Activated CD8-positive, alpha-beta T cell treated with anti-CD3 and anti-CD28 coated beads, Interleukin-2, amount 10 ng/mL, durations not matched to agents 7 days and 5 days (primary cell): ENCODE data around the gene RAB25. TPM values are rescaled to one million over a fixed set of nuclear protein-coding genes. Genes with fewer than 3 reads are reported as not detected.
"Not testable (repeated sequence)": the region's sequence is repeated elsewhere in the genome, so short reads cannot be mapped to it uniquely, and the experiment has no call there.

Source experiments
- ATAC-seq: fragments of 150-1000 bp; cut with Tn5 transposase; one replicate; pipeline ENCODE4 v1.10.0; 2021; ENCODE audit warnings: moderate library complexity
- CTCF ChIA-PET: fragments of 350-600 bp; sonication (Branson Sonifier 250); formaldehyde crosslinking; loops from one replicate; lab custom pipeline; 2021; ENCODE audit warnings: antibody characterized with exemption; lab: Charles Lee
- POLR2A ChIA-PET: fragments of 350-600 bp; sonication (Branson Sonifier 250); formaldehyde crosslinking; loops from one replicate; lab custom pipeline; 2021; ENCODE audit warnings: antibody characterized with exemption; lab: Charles Lee
- DNase-seq: peaks from one replicate; pipeline ENCODE4 v3.0.0-alpha.2; 2020
- H3K27ac Mint-ChIP-seq: one replicate; pipeline ENCODE4 v1.8.0; 2021; ENCODE audit warnings: mild to moderate bottlenecking, mixed read lengths
- H3K27me3 Mint-ChIP-seq: one replicate; pipeline ENCODE4 v1.8.0; 2021; ENCODE audit warnings: low read depth, mixed read lengths
- H3K36me3 Mint-ChIP-seq: one replicate; pipeline ENCODE4 v1.8.0; 2021; ENCODE audit warnings: low read depth, mixed read lengths
- H3K4me1 Mint-ChIP-seq: one replicate; pipeline ENCODE4 v1.8.0; 2021; ENCODE audit warnings: low read depth, mixed read lengths
- H3K4me3 Mint-ChIP-seq: one replicate; pipeline ENCODE4 v1.8.0; 2021; ENCODE audit warnings: mild to moderate bottlenecking, mixed read lengths
- H3K9me3 Mint-ChIP-seq: one replicate; pipeline ENCODE4 v1.8.0; 2022; ENCODE audit warnings: mixed read lengths; ENCODE audit not compliant: insufficient read depth
- total RNA-seq, 2 experiments: library from RNA; stranded (reverse); gene quantifications; one replicate each; pipeline ENCODE4 v1.2.3, GENCODE V29; 2021

RAB25 gene
- total RNA-seq, 2 experiments from 2014 or later: 0.50 TPM; not detected in 1

- CTCF ChIA-PET: no interaction called here
- Mint-ChIP-seq H3K4me3 (peak overlapping the region; percentile 96), H3K36me3 (peaks cover 14% of the 10 kb centered on the region), H3K9me3 (no peaks in the 10 kb centered on the region), H3K27me3 (no peaks in the 10 kb centered on the region), H3K27ac (peak overlapping the region; percentile 91), H3K4me1 (peaks cover 23% of the 10 kb centered on the region)
- DNase-seq (no peak), ATAC-seq (peak; percentile 0)
- POLR2A ChIA-PET: no interaction called here
Observed at GRCh38 chr1:156055281-156056048, 5.5 kb upstream of the RAB25 start.

GRCh38 chr1:156056326-156056849 lies 4.6 kb upstream of the RAB25 start:
- ATAC-seq (no peak), DNase-seq (no peak)
- no peaks in the 10 kb centered on the region for H3K9me3 Mint-ChIP-seq
- H3K36me3 Mint-ChIP-seq: peaks cover 14% of the 10 kb centered on the region
- H3K4me1 Mint-ChIP-seq: peaks cover 23% of the 10 kb centered on the region
- H3K27ac Mint-ChIP-seq: no peak overlapping the region
- no peaks in the 10 kb centered on the region for H3K27me3 Mint-ChIP-seq
- H3K4me3 Mint-ChIP-seq: no peak overlapping the region
- CTCF ChIA-PET: interaction anchor here (1.7 kb wide), 1 partner anchor 10 kb away, joined by 9 read pairs; no protein-coding TSS in a partner anchor
- POLR2A ChIA-PET: no interaction called here

GRCh38 chr1:156062189-156062588 lies 1.2 kb downstream of the RAB25 start:
- no peak for ATAC-seq
- DNase-seq: no peak
- Mint-ChIP-seq H3K27ac (no peak overlapping the region), H3K9me3 (no peaks in the 10 kb centered on the region), H3K4me3 (no peak overlapping the region), H3K27me3 (no peaks in the 10 kb centered on the region), H3K36me3 (peaks cover 6% of the 10 kb centered on the region), H3K4me1 (peaks cover 10% of the 10 kb centered on the region)
- ChIA-PET POLR2A (interaction anchor here (0.6 kb wide), 1 partner anchor 56 kb away, joined by 4 read pairs; no protein-coding TSS in a partner anchor), CTCF (no interaction called here)

GRCh38 chr1:156063997-156064285 lies 3.0 kb downstream of the RAB25 start:
- ATAC-seq (no peak), DNase-seq (no peak)
- ChIA-PET POLR2A (no interaction called here), CTCF (interaction anchor here (0.7 to 4.3 kb wide), 3 partner anchors 11 to 205 kb away, joined by 3 to 16 read pairs (median 12); partner anchors contain the start of genes SYT11 and UBQLN4)
- Mint-ChIP-seq H3K36me3 (no peaks in the 10 kb centered on the region), H3K4me3 (no peak overlapping the region), H3K27me3 (no peaks in the 10 kb centered on the region), H3K4me1 (peaks cover 10% of the 10 kb centered on the region), H3K9me3 (no peaks in the 10 kb centered on the region), H3K27ac (no peak overlapping the region)

- DNase-seq (no peak), ATAC-seq (no peak)
- no peaks in the 10 kb centered on the region for H3K27me3 Mint-ChIP-seq
- no peak overlapping the region for H3K4me3 Mint-ChIP-seq
- peaks cover 10% of the 10 kb centered on the region for H3K4me1 Mint-ChIP-seq
- CTCF ChIA-PET: interaction anchor here (0.7 to 4.3 kb wide), 7 partner anchors 12 to 205 kb away, joined by 3 to 28 read pairs (median 12); partner anchors contain the start of genes KHDC4, SYT11 and UBQLN4
- POLR2A ChIA-PET: no interaction called here
- no peaks in the 10 kb centered on the region for H3K9me3 Mint-ChIP-seq
- H3K36me3 Mint-ChIP-seq: no peaks in the 10 kb centered on the region
- H3K27ac Mint-ChIP-seq: no peak overlapping the region
Observed at GRCh38 chr1:156064615-156065014, 3.7 kb downstream of the RAB25 start.

GRCh38 chr1:156065212-156065611 lies 4.3 kb downstream of the RAB25 start:
- DNase-seq (no peak), ATAC-seq (no peak)
- CTCF ChIA-PET: interaction anchor here (1.0 to 4.3 kb wide), 9 partner anchors 13 to 133 kb away, joined by 3 to 28 read pairs (median 14); partner anchors contain the start of genes KHDC4 and UBQLN4
- Mint-ChIP-seq H3K9me3 (no peaks in the 10 kb centered on the region), H3K36me3 (no peaks in the 10 kb centered on the region), H3K4me1 (peaks cover 10% of the 10 kb centered on the region), H3K27ac (no peak overlapping the region), H3K4me3 (no peak overlapping the region), H3K27me3 (no peaks in the 10 kb centered on the region)
- POLR2A ChIA-PET: no interaction called here

GRCh38 chr1:156065871-156066270 lies 4.9 kb downstream of the RAB25 start:
- Mint-ChIP-seq H3K4me1 (peaks cover 10% of the 10 kb centered on the region), H3K27me3 (peaks cover 3% of the 10 kb centered on the region), H3K27ac (no peak overlapping the region), H3K4me3 (no peak overlapping the region), H3K9me3 (no peaks in the 10 kb centered on the region), H3K36me3 (no peaks in the 10 kb centered on the region)
- POLR2A ChIA-PET: interaction anchor here (1.5 kb wide), 1 partner anchor 132 kb away, joined by 4 read pairs; the partner anchor contains the start of gene KHDC4
- ATAC-seq (no peak), DNase-seq (no peak)
- CTCF ChIA-PET: interaction anchor here (0.6 to 4.3 kb wide), 49 partner anchors 9 to 742 kb away, joined by 3 to 28 read pairs (median 6); partner anchors contain the start of genes ARHGEF2, KHDC4, SLC25A44 and SMG5

- H3K36me3 Mint-ChIP-seq: no peaks in the 10 kb centered on the region
- ChIA-PET CTCF (interaction anchor here (0.8 to 4.3 kb wide), 26 partner anchors 15 to 675 kb away, joined by 3 to 28 read pairs (median 8); partner anchors contain the start of genes ARHGEF2, KHDC4, SSR2 and SYT11), POLR2A (interaction anchor here (0.8 to 1.6 kb wide), 3 partner anchors 22 to 210 kb away, joined by 3 to 4 read pairs (median 3); partner anchors contain the start of genes GON4L and KHDC4)
- H3K27ac Mint-ChIP-seq: no peak overlapping the region
- no peaks in the 10 kb centered on the region for H3K9me3 Mint-ChIP-seq
- ATAC-seq: no peak
- no peak for DNase-seq
- no peak overlapping the region for H3K4me3 Mint-ChIP-seq
- peaks cover 4% of the 10 kb centered on the region for H3K27me3 Mint-ChIP-seq
- peaks cover 10% of the 10 kb centered on the region for H3K4me1 Mint-ChIP-seq
Observed at GRCh38 chr1:156067262-156067661, 6.3 kb downstream of the RAB25 start.

- Mint-ChIP-seq H3K27me3 (peaks cover 10% of the 10 kb centered on the region), H3K4me1 (peaks cover 10% of the 10 kb centered on the region), H3K36me3 (no peaks in the 10 kb centered on the region), H3K4me3 (no peak overlapping the region), H3K9me3 (no peaks in the 10 kb centered on the region), H3K27ac (no peak overlapping the region)
- ATAC-seq (no peak), DNase-seq (no peak)
- CTCF ChIA-PET: no interaction called here
- POLR2A ChIA-PET: no interaction called here
Observed at GRCh38 chr1:156069490-156070455, 8.8 kb downstream of the RAB25 start.

GRCh38 chr1:156070548-156070947 lies 9.6 kb downstream of the RAB25 start:
- ChIA-PET POLR2A (no interaction called here), CTCF (no interaction called here)
- ATAC-seq: no peak
- Mint-ChIP-seq H3K9me3 (no peaks in the 10 kb centered on the region), H3K36me3 (no peaks in the 10 kb centered on the region), H3K27me3 (peaks cover 14% of the 10 kb centered on the region), H3K4me1 (peaks cover 12% of the 10 kb centered on the region), H3K4me3 (no peak overlapping the region), H3K27ac (no peak overlapping the region)
- no peak for DNase-seq

GRCh38 chr1:156071332-156071816 lies 10.4 kb downstream of the RAB25 start:
- H3K36me3 Mint-ChIP-seq, H3K4me3 Mint-ChIP-seq, H3K4me1 Mint-ChIP-seq, CTCF ChIA-PET, DNase-seq, ATAC-seq, H3K27ac Mint-ChIP-seq, H3K9me3 Mint-ChIP-seq, POLR2A ChIA-PET: not testable (repeated sequence)
- H3K27me3 Mint-ChIP-seq: peaks cover 17% of the 10 kb centered on the region
